ENCODE results near the gene TEC. TPM values are rescaled to one million over a fixed set of nuclear protein-coding genes. Genes with fewer than 3 reads are reported as not detected.

TEC gene
- total RNA-seq, 1 experiment from 2014 or later, result 0.67 TPM

DNA sequence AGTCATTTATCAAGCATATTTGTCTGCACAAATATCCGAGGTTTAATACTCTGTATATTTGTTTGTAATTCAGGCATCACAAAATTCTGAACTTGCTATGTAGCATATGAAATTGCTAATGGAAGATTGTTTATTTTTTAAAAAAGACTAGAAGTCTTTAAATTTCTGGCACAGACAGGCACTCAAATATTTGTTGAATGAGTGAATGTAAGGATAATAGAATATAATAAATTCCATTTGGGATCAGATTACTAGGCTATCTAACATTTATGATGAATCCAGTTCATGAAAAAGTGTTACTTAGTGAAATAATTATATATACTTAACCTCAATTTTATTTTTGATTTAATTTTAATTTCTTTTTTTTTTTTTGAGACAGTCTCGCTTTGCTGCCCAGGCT, 30.4 kb upstream of the TEC start:
- intact Hi-C loops (cut with micrococcal nuclease; ENCODE audit: unreplicated experiment) (no loop called here), in situ Hi-C loops (cut with HindIII; ENCODE audit: low pct_unique_long_range_greater_than_20kb, low sequenced_read_pairs) (no loop called here)
- H3K4me1 ChIP-seq (ENCODE audit: control insufficient read depth, insufficient read depth, low read length), result no peaks in the 10 kb centered on the region
- no peaks in the 10 kb centered on the region for H3K36me3 ChIP-seq (ENCODE audit: control insufficient read depth, insufficient read depth, low read length)
- no peak overlapping the region for H3K27ac ChIP-seq (ENCODE audit: low read length)
- BruUV-seq (replicated peaks), result no TSS peak
- TF ChIP-seq TCF7L2 (IDR thresholded peaks at IDR 0.05; ENCODE audit: low read depth, low read length), result no peak
- no peak for TF ChIP-seq SIN3A (IDR thresholded peaks at IDR 0.05; ENCODE audit: borderline replicate concordance, insufficient read depth, low read depth, low read length)
- TF ChIP-seq, protein P1, sequence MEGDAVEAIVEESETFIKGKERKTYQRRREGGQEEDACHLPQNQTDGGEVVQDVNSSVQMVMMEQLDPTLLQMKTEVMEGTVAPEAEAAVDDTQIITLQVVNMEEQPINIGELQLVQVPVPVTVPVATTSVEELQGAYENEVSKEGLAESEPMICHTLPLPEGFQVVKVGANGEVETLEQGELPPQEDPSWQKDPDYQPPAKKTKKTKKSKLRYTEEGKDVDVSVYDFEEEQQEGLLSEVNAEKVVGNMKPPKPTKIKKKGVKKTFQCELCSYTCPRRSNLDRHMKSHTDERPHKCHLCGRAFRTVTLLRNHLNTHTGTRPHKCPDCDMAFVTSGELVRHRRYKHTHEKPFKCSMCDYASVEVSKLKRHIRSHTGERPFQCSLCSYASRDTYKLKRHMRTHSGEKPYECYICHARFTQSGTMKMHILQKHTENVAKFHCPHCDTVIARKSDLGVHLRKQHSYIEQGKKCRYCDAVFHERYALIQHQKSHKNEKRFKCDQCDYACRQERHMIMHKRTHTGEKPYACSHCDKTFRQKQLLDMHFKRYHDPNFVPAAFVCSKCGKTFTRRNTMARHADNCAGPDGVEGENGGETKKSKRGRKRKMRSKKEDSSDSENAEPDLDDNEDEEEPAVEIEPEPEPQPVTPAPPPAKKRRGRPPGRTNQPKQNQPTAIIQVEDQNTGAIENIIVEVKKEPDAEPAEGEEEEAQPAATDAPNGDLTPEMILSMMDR (IDR thresholded peaks at IDR 0.05), result no peak
- TF ChIP-seq POLR2AphosphoS5 (IDR thresholded peaks at IDR 0.05; ENCODE audit: low read depth, low read length), result no peak
- TF ChIP-seq, protein P2, sequence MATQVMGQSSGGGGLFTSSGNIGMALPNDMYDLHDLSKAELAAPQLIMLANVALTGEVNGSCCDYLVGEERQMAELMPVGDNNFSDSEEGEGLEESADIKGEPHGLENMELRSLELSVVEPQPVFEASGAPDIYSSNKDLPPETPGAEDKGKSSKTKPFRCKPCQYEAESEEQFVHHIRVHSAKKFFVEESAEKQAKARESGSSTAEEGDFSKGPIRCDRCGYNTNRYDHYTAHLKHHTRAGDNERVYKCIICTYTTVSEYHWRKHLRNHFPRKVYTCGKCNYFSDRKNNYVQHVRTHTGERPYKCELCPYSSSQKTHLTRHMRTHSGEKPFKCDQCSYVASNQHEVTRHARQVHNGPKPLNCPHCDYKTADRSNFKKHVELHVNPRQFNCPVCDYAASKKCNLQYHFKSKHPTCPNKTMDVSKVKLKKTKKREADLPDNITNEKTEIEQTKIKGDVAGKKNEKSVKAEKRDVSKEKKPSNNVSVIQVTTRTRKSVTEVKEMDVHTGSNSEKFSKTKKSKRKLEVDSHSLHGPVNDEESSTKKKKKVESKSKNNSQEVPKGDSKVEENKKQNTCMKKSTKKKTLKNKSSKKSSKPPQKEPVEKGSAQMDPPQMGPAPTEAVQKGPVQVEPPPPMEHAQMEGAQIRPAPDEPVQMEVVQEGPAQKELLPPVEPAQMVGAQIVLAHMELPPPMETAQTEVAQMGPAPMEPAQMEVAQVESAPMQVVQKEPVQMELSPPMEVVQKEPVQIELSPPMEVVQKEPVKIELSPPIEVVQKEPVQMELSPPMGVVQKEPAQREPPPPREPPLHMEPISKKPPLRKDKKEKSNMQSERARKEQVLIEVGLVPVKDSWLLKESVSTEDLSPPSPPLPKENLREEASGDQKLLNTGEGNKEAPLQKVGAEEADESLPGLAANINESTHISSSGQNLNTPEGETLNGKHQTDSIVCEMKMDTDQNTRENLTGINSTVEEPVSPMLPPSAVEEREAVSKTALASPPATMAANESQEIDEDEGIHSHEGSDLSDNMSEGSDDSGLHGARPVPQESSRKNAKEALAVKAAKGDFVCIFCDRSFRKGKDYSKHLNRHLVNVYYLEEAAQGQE (IDR thresholded peaks at IDR 0.05; ENCODE audit: insufficient read depth in 1 of 2, low read depth in 2 of 2, low read length in 1 of 2), result no peak
- no peaks in the 10 kb centered on the region for H3K9me3 ChIP-seq (ENCODE audit: control insufficient read depth, insufficient read depth, low read depth, low read length)
- CTCF ChIA-PET, result no interaction called here
- no peak overlapping the region for H3K4me3 ChIP-seq (ENCODE audit: low read depth in 2 of 2, low read length in 2 of 2)
- no peak for ATAC-seq
- POLR2A ChIA-PET, result no interaction called here
- DNase-seq (ENCODE audit: low read depth, low spot score), result no peak
- H3K27me3 ChIP-seq (ENCODE audit: control insufficient read depth, insufficient read depth, low read length), result peaks cover 2% of the 10 kb centered on the region; the same call in 1 of the 2 replicates

DNA sequence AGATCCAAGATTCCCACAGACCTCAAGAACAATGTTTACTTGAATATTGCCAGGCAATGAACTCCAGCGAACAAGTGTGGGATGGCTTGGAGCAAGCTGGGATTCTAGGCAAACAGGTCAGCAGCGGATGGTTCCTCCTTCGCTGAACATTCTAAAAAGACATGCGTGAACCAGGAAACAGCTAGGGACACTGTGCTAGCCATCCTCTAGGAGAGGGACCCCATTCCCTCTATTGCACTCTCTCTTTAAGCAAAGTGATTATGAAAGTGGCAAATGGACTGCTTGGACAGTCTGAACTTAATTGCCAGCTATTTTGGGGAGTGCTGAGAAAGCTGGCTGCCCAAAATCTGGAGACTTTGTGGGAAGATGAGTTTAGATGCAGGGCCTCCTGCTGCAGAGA, 29.9 kb upstream of the TEC start:
- ATAC-seq (no peak), DNase-seq (ENCODE audit: low read depth, low spot score) (no peak)
- H3K4me3 ChIP-seq (ENCODE audit: low read depth in 2 of 2, low read length in 2 of 2), result no peak overlapping the region
- BruUV-seq (replicated peaks), result no TSS peak
- ChIA-PET POLR2A (no interaction called here), CTCF (no interaction called here)
- no peak overlapping the region for H3K27ac ChIP-seq (ENCODE audit: low read length)
- no peaks in the 10 kb centered on the region for H3K4me1 ChIP-seq (ENCODE audit: control insufficient read depth, insufficient read depth, low read length)
- in situ Hi-C loops (cut with HindIII; ENCODE audit: low pct_unique_long_range_greater_than_20kb, low sequenced_read_pairs), result no loop called here
- TF ChIP-seq SIN3A (IDR thresholded peaks at IDR 0.05; ENCODE audit: borderline replicate concordance, insufficient read depth, low read depth, low read length), result no peak
- TF ChIP-seq, protein P1 (IDR thresholded peaks at IDR 0.05), result no peak
- TF ChIP-seq, protein P2 (IDR thresholded peaks at IDR 0.05; ENCODE audit: insufficient read depth in 1 of 2, low read depth in 2 of 2, low read length in 1 of 2), result no peak
- TF ChIP-seq TCF7L2 (IDR thresholded peaks at IDR 0.05; ENCODE audit: low read depth, low read length), result no peak
- TF ChIP-seq POLR2AphosphoS5 (IDR thresholded peaks at IDR 0.05; ENCODE audit: low read depth, low read length), result no peak
- intact Hi-C loops (cut with micrococcal nuclease; ENCODE audit: unreplicated experiment), result no loop called here
- peaks cover 2% of the 10 kb centered on the region; the same call in 1 of the 2 replicates for H3K27me3 ChIP-seq (ENCODE audit: control insufficient read depth, insufficient read depth, low read length)
- no peaks in the 10 kb centered on the region for H3K9me3 ChIP-seq (ENCODE audit: control insufficient read depth, insufficient read depth, low read depth, low read length)
- no peaks in the 10 kb centered on the region for H3K36me3 ChIP-seq (ENCODE audit: control insufficient read depth, insufficient read depth, low read length)

All from Panc1 (cell line).